Stimulated activated CD8-positive, alpha-beta memory T cell treated with anti-CD3 and anti-CD28 coated beads, Interleukin-7, amount 100 ng/mL, for 48 hours (primary cell): ENCODE measurements around the gene GH2.
A peak's percentile ranks its signal among the peaks of the same experiment; 100 is the strongest.
"Not testable (repeated sequence)": the region's sequence is repeated elsewhere in the genome, so short reads cannot be mapped to it uniquely, and the experiment has no call there.

ENCODE experiments used
- DNase-seq, 2 donors: peaks; one replicate each; pipeline ENCODE4 v3.0.0-alpha.2; 2020; ENCODE audit warnings: low read depth in 1 of 2; ENCODE audit errors: extremely low read depth in 1 of 2

The GH2 gene

DNA sequence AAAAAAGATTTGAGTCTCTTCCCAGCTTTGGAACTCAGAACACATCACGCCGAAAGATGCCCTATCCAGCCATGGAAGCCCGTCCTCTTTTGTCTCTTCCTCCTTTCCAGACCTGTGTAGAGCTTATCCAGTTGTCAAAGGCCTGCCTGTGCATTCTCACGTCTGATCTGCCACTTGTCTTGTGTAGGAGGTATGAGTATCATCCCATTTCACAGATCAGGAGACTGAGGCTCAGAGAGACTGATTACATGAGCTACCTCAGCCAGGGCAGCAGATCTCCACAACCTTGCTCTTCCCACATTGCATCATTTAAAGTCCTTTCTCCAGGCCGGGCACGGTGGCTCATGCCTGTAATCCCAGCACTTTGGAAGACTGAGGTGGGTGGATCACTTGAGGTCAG, 7.1 kb downstream of the GH2 start:
- DNase-seq: not testable (repeated sequence)

DNA sequence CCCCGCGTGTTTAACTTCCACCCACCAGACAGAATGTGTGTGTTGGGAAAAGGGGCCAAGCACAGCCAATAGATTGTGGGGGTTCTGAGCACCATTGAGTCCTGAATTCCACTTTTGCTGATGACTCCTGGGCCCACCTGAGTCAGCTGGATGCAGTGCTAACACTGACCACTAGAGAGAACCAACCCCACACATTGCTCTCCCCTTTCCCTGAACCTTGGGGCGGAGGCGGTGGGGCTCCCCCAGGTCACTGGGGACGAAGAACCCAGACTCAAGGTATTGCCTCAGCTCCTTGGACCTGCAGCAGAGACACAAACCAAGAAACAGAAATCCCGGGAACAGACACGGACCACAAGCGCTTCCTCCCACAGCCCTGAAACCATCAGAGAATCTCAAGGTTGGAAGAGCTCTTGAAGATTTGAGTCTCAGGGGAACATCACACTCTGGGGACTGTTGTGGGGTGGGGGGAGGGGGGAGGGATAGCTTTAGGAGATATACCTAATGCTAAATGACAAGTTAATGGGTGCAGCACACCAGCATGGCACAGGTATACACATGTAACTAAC, 7.6 kb downstream of the GH2 start:
- not testable (repeated sequence) for DNase-seq

DNA sequence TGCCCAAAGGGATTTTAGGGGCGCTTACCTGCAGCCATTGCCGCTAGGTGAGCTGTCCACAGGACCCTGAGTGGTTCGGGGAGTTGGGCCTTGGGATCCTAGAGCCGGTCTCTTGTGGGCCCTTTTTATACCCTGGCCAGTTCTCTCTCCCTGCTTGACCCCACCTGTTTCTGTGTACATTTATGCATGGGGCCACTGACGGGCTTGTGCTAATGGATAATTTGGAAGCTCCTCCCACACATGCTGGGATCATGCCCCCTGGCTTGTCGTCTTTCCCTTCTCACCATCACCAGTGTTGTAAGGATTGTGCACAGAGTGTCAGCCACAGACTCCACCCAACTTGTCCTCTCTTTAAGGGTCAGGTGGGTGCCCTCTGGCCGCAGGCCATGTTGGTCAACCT, 8.2 kb downstream of the GH2 start, which contains the start of gene CSH2:
TSS of gene CSH2 (minus strand) at position 101 of the 400 bp plus-strand sequence. CDS start at position 38, 63 bp downstream.
- not testable (repeated sequence) for DNase-seq

DNA sequence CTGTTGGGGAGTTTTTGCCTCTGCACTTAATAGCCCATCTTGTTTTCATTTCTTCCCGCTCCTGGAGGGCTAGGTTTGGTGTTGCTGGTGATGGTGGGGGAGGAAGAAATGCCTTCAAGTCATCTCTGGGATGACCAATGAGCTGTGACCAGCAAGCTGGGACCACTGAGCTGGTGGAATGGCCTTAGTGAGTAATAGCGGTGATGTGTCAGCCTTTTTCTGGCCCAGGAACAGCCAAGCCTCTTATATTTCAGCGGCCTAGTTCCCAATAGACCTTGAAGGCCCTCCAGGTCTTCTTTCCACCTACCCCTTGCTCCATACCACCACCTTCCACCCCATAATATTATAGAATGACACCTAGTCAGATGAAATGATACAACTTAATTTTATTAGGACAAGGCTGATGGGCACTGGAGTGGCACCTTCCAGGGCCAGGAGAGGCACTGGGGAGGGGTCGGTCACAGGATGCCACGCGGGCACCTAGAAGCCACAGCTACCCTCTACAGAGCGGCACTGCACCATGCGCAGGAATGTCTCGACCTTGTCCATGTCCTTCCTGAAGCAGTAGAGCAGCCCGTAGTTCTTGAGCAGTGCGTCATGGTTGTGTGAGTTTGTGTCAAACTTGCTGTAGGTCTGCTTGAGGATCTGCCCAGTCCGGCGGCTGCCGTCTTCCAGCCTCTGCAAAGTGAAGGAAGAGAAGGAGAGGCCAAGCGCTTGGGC, 9.9 kb downstream of the GH2 start:
- not testable (repeated sequence) for DNase-seq

DNA sequence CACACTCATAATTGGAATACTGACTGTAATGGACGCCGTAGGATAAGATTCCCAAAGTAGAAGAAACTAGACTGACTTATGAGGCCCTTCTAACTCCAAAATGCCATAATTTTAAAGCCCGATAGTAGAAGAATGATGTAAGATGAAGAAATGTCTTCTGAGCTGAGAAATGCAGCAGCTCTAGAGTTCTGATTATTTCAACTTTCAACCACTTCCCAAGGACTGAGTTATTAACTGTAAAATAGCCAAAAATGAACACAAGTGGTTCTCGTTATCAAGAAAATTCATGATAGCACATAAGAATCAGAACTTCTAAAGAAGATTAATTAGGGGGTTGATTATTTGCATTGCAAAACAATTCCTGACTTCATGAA, 11.5 kb downstream of the GH2 start:
- DNase-seq: not testable (repeated sequence)

DNA sequence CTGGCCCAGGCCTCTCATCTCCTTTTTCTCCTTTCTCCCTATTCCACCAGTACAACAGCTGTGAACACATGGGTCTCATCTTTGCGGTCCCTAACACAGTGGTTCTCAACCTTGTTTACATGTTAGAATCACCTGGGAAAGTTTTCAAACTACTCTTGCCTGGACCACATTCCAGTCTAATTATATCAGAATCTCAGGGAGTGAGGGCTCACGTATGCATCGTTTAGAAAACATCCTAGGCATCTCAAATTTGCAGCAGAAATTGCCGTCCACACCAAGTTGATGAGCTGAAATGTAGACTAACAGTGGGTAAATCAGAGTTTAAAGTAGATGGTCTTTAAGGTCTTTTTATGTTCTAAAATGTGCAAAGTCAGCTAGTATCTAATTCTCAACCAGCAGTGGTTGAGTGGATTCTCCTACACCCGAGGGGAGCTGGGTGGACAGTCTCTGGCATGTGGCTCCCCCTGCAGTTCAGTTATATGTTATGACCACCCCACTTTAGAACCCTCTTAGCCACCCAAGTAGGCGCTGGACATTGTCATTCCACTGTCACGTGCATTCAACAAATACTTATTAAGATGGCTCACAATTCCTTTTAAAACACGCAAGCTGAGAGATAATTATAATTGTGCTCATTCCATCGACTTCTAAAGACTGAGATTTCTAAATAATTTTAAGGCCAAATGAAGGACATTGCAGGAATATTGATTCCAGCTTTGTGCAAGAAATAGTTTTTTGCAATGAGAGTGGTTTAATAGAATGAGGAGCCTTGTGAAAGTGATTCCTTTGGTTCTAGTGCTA, 12.1 kb downstream of the GH2 start:
- not testable (repeated sequence) for DNase-seq

DNA sequence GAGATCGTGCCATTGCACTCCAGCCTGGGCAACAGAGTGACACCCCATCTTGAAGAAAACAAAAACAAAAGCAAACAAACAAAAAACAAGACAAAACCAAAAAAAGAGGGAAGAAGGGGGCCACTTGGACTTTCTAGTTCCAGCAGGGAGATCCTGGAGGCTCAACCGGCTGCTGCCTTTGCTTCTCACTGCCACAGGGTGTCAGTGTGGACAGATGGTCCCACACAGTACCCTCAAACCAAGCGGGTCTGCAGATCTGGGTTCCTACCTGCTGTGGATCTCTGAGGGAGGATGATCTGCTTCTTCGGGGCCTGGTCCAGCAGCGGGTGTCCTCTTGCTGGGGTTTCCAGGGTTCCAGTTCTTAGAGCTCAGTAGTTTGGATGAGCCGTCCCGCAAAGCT, 15.1 kb downstream of the GH2 start:
- not testable (repeated sequence) for DNase-seq

DNA sequence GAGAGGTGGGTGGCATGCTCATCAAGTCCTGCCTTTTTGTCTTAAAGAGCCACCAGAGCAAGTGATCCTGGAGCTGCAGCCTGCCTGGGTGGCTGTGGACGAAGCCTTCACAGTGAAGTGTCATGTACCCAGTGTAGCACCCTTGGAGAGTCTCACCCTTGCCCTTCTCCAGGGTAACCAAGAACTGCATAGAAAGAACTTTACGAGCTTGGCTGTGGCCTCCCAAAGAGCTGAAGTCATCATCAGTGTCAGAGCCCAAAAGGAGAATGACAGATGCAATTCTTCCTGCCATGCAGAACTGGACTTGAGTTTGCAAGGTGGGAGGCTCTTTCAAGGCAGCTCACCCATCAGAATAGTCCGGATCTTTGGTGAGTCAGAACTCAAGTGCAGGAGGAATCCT, 22.5 kb downstream of the GH2 start:
- DNase-seq: no peak

DNA sequence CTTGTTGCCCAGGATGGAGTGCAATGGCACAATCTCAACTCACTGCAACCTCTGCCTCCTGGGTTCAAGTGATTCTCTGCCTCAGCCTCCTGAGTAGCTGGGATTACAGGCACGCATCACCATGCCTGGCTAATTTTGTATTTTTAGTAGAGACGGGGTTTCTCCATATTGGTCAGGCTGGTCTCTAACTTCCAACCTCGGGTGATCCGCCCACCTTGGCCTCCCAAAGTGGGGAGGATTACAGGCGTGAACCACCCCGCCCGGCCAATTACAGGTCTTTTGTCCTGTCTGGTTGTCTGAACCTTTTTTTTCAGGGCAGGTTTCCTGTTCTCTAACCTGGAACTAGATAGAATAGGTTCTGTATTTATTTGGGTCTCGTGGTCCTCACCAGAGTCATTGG, 25.3 kb downstream of the GH2 start:
- DNase-seq: not testable (repeated sequence)

DNA sequence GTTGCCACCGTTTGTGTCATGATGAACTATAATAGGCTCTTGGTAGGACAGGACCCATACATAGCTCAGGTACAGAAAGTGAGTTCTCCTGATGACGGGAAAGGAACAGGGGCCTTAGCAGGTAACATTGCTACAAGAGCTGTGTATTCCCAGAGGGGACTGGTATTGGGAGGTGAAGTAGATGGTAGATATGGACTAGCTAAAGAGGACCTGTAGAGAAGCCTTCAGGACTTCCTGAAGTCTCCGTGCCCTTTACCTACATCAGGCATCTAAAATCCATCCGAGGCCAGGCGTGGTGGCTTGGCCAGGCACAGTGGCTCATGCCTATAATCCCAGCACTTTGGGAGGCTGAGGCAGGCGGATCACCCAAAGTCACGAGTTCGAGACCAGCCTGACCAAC, 26.6 kb downstream of the GH2 start:
- no peak for DNase-seq

DNA sequence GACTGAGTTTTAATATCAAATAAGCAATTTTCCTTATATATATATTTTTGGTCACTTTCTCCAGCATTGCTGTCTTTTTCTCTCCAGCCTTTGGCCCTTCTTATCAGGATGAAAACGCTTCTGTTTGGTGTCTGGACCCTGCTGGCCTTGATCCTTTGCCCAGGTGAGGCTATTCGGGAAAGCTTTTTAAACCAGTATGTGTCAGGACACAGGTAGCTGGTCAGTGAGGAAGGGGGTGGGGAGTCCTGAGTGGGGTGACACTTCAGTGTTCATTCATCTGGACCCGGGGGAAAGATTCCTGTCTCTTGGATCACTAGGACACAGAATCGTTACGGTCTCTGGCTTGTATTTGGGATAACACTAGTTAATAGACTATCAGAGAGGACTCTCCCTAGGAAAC, 27.0 kb downstream of the GH2 start:
- no peak for DNase-seq

DNA sequence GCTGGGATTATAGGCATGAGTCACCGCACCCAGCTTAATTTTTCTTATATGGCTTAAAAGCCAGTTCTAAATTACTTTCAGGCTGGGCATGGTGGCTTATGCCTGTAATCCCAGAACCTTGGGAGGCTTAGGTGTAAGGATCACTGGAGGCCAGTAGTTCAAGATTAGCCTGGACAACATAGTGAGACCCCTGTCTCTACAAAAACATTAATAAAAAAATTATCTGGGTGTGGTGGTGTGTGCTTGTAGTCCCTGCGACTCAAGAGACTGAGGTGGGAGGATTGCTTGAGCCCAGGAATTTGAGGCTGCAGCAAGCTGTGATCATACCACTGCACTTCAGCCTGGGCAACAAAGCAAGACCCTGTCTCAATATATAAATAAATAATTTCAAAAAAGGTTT, 28.5 kb downstream of the GH2 start:
- no peak for DNase-seq

DNA sequence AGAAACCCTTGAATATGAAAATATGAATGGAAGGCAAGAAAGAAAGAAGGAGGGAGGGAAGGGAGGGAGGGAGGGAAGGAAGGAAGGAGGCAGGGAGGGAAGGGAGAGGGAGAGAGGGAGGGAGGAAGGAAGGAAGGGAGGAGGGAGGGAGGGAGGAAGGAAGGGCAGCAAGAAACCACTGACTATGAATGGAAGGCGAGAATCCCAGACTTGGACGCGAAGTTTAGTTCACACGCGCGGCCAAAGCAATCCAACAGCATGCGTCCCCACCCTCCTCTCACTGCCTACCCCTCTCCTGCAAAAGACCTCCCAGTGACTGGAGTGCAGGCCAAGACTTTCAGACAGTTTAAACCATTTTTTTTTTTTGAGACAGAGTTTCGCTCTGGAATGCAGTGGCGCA, 31.3 kb downstream of the GH2 start:
- no peak for DNase-seq

DNA sequence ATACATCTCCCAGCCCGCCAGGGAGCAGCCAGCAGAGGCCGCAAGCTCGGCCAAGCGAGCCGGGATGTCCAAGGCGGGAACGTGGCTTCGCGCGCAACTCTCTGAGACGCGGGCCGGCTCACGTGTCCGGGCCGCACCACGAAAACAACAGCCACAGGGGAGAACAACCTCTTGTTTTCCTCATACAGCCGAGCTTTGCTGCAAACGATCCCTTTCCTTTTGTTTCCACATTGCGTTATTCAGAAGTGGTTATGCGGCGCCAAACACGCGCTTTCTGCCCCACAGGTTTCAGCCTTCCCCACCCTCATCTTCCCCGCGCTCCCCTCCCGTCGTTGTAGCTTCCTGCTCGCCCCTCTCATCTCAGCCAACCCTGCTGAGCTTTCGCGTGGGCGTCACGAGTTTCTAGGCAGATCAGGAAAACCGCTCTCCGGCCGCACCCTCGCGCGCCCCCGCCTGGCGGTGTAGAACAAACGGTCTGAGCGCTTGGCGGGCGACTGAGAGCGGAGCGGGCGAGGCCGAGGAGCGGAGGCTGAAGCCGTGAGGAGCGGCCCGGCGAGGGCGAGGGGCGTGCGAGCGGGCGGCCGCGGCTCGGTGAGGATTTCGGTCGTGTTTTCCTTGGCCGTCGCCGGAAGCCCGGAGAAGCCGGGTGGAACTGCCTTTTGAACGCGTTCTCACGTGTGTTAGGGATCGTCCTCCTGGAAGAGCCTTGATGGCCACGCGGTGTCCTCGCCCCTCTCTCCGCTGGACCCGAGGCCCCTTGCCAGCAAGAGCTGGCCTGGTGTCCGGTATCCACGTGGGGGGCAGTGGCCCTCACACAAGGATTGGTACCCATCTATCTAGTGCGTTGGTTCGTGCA, 32.7 kb downstream of the GH2 start:
- peak; percentile 89 to 95 for DNase-seq

DNA sequence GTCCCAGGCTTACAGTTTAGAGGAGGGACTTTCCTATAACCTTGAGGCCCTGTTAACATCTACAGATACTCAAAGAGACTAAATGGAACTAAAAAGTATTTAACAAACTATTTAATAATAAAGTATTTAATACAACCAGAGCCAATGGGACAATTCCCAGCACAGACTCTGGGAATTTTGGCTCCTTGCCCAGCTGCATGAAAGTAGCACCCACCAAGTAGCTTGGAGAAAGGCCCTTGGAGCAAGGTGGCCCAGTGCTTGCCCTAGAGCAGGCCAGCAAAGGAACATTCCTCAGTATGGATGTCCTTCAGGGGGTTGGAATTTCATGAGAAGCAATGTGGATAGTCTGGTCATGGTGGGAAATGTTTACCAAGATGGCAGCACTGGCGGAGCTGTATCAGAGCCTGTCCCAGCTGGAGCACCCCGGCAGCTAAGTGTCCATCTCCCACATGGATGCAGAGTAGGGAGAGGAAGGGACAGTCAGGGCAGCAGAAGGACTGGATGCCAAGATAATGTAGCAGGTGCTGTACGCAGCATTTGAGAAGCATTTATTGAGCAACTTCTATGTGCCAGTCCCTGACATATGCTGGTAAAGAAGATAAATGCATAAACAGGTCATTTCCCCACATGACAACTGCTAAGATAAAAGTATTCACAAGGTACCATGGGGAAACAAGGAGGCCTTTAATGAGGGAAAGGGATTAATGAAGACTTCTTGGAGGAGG, 34.1 kb downstream of the GH2 start:
- DNase-seq: no peak

DNA sequence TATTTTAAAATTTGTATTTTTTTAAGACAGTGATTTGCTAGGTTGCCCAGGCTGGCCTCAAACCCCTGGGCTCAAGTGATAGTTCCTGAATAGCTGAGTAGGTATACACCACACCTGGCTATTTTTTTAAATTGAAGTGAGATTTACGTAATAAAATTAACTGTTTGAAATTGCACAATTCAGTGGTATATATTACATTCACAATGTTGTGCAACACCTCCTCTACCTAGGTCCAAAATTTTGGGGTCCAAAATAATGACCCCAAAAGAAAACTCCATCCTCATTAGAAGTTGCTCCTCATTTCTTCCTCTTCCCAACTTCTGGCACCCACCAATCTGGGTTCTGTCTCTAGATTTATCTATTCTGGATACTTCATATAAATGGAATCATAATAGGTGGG, 36.2 kb downstream of the GH2 start:
- no peak for DNase-seq

DNA sequence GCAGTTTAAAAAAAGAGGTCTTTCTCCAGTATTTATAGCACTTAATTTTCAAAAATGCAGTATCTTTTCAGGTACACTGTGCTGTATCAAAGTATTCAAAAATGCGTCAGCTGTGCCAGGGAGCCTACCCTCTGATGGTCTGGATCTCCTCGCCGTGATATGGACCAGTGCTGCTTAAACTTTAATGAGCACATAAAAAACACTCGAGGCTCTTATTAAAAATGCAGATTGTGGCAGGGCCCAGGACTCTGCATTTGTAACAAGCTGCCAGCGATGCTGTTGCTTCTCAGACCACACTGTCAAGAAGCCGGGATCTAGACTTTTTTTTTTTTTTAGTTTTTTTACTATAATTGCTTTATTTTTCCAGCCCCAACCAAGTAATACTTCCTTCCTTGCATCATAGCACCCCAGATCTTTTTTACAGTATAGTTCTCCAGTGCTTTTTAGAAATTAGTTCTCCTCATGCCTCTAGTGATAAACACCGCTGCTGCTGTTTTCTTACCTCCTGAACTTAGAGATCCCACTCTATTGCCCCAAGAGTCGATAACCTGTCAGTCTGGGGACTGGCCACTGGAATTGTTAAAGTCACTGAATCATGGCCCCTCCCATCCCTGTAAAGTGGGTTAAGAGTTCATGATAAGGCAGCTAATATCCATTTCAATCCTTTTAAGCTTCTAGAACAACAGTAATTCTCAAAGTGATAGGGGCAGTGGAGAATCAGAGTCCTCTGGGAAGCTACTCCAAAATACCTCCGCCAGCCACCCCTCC, 37.6 kb downstream of the GH2 start:
- DNase-seq: no peak

DNA sequence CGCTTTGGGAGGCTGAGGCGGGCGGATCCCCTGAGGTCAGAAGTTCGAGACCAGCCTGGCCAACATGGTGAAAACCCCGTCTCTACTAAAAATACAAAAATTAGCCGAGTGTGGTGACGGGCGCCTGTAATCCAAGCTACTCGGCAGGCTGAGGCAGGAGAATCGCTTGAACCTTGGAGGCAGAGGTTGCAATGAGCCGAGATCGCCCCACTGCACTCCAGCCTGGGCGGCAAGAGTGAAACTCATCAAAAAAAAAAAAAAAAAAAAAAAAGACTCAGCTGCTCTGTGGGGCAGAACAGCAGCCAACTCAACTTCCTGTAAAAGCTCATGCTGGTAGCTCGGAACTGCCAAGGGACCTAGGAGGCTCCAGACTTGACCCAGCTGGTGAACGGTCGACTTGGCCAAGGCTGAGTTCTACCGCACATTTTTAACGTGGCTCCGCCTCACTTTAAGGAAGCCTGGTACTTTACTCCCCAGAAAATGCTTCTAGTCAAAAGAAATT, 38.3 kb downstream of the GH2 start:
- not testable (repeated sequence) for DNase-seq
